HG02981 (cell line): ENCODE results near the gene TXNDC2.
"Not testable (repeated sequence)": the region's sequence is repeated elsewhere in the genome, so short reads cannot be mapped to it uniquely, and the experiment has no call there.

Source experiments
- ATAC-seq: cut with Tn5 transposase; IDR thresholded peaks from one replicate; pipeline ENCODE4 v1.9.1; 2021; ENCODE audit warnings: mild to moderate bottlenecking, moderate library complexity; ENCODE audit not compliant: unreplicated experiment

The TXNDC2 gene

DNA sequence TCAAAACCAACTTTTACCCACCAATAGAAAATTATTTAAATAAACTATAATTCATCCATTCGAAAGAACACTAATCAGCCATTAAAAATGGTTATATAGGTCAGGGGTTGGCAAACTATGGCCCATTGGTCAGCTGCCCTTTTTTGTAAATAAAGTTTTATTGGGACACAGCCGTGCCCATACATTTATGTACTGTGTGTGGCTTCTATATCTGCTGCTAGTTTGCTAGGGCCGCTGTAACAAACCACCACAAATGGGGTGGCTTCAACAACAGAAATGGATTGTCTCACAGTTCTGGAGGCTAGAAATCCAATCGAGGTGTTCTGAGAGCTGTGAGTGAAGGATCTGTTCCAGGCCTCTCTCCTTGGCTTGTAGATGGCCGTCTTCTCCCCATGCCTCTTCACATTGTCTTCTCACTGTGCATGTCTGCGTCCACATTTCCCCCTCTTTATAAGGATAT, 7.0 kb upstream of the TXNDC2 start:
- ATAC-seq = no peak

DNA sequence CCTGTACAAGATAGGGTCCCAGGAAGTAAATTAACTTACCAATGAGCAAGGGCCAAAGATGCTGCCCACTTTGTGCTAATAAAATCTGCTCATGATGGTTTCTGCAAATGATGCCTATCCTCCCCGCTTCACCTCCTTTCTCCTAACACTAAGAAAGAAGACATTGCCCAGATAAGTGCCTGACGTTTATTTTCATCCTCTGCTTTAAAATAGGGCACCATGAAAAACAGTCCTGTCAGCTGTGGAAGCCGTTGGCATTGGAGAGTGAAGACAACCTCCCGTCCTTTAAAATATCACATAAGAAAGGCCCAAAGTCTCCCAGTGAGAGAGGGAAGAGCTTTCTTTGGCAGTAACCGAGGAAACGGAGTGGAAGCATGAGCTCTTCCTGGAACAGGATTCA, 1.7 kb upstream of the TXNDC2 start:
- ATAC-seq = no peak

DNA sequence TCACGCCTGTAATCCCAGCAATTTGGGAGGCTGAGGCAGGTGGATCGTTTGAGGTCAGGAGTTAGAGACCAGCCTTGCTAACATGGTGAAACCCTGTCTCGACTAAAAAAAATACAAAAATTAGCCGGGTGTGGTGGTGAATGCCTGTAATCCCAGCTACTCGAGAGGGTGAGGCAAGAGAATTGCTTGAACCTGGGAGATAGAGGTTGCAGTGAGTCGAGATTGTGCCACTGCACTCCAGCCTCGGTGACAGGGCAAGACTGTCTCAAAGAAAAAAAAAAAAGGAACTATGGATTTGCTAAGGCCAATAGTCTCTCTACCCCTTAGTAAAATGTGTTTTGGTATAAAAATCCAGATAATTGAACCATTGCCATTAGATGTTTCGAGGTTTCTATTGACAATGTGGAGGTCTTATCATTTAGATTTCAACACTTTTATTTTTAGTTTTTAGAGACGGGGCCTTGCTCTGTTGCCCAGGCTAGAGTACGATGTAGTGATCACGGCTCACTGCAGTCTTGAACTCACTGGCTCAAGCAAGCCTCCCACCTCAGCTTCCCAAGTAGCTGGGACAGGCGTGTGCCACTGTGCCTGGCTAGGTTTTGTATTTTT, 1.1 kb upstream of the TXNDC2 start:
- no peak for ATAC-seq

DNA sequence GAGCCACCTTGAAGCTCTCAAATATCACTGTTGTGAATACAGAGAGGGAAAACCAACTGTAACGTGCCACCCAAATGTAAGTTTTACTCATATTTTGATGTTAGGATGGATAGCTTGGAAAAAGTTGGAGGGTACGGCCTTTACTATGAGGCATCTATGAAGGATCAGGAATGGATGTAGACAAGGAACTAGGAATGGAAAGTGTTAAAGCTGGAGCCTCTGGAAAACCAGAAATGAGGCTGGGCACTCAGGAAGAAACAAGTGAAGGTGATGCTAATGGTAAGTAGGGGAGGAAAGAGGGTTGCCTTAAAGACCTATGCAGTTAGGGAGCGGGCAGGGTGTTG, 204 bp downstream of the TXNDC2 start:
- ATAC-seq = no peak

DNA sequence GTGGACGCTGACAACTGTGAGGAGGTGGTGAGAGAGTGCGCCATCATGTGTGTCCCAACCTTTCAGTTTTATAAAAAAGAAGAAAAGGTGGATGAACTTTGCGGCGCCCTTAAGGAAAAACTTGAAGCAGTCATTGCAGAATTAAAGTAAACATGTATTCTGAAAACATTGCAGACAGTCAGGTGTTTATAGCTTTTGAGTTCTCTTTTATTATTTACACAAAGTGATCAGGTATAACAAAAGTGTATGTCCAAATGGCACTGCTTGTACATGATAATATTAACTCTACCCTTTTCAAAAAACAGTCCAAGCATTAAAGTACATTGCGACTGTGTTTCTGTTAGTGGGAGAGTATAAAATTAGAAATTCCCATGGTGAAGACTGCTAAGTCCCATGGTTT, 2.2 kb downstream of the TXNDC2 start:
- no peak for ATAC-seq

DNA sequence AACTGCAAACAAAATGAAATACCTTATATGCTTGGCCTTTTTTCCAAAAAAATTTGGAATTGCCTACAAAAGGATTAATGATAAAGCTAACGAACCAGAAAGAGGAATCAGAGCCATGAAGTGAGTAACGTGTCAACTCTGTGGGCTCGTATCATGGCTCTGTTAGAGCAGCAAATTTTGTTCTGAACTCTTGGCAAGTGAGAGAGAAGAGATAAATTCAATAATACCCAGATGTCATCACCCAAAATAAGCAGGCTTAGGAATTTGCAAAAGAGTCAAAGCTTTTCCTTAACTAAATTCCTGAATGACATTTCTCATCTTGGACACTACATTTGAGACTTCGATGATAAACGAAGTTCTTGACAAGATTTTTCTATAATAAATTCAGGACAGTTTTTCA, 4.4 kb downstream of the TXNDC2 start:
- no peak for ATAC-seq

DNA sequence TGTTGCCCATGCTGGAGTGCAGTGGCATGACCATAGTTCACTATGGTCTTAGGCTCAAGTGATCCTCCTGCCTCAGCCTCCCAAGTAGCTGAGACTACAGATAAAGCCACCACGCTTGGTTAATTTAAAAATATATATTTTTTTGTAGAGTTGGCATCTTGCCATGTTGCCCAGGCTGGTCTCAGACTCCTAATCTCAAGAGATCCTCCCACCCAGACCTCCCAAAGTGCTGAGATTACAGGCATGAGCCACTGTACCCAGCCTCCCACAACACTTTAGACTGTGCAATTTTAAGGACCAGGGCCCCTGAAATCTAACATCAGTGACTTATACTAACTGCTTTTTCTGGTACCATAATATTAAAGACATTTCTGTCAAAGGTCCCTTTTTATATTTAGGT, 5.2 kb downstream of the TXNDC2 start:
- no peak for ATAC-seq

DNA sequence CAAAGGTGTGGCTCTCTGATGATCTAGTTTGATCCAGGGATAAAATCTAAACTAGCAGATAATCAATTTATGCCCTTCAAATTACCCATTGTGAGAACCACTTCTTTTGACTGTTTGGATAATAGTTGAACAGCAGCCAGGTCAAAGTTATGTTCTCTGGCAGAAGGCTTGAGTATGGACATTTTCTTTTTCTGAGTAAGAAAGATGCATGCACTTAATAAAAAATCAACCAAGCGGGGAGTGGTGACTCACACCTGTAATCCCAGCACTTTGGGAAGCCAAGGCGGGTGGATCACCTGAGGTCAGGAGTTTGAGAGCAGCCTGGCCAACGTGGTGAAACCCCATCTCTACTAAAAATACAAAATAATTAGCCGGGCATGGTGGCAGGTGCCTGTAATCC, 5.7 kb downstream of the TXNDC2 start:
- ATAC-seq = not testable (repeated sequence)

DNA sequence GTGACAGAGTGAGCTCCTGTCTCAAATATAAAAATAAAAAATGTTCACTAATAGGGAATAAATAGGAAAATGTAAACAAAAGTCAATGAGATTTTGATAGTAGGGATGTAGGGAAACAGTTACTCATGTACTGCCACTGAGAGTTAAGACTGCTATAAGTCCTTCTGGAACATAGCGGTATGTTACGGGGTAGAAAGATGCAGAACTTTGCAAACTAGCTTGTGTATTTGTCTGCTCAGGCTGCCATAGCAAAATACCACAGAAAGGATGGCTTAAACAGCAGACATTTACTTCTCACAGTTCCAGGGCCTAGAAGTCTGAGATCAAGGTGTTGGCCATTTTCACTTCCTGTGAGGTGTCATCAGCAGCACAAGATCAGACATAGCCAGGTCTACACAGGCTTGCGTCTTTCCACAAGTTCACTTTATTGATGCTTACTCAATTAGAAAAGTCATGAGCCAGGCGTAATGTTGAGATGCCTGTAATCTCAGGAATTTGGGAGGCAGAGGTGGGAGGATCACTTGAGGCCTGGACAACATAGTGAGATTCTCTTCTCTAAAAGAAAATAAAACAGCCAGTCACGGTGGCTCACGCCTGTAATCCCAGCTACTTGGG, 8.8 kb downstream of the TXNDC2 start:
- no peak for ATAC-seq

DNA sequence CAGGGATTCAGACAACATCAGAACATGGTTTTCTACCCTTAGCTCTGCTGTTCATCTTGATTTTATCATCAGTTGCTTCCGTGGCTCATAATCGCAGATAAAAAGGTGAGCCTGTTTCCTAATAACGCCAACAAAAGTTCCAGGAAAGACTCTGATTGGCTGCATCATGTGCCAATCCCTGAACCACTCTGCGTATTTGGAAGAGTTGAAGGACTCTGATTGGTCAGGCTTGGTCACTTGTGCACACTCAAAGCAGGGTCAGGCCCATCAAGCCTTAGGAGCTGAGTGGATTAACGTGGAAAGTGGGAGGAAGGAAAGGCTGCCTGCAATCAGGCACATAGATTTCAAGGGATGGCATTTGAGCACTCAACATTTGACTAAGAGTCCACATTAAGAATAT, 11.4 kb downstream of the TXNDC2 start:
- no peak for ATAC-seq

DNA sequence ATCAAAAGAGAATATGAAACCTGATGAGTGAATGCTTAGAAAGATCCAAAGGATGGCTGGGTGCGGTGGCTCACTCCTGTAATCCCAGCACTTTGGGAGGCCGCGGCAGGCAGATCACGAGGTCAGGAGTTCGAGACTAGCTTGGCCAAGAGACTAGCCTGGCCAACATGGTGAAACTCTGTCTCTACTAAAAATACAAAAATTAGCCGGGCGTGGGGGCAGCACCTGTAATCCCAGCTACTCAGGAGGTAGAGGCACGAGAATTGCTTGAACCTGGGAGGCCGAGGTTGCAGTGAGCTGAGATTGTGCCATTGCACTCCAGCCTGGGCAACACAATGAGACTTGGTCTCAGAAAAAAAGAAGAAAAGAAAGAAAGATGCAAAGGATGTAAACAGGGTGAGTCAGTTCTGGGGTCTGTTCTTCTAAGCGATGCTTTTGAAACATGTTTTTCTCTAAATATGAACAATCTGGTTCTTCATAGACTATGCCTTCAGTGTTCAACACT, 12.1 kb downstream of the TXNDC2 start:
- not testable (repeated sequence) for ATAC-seq

DNA sequence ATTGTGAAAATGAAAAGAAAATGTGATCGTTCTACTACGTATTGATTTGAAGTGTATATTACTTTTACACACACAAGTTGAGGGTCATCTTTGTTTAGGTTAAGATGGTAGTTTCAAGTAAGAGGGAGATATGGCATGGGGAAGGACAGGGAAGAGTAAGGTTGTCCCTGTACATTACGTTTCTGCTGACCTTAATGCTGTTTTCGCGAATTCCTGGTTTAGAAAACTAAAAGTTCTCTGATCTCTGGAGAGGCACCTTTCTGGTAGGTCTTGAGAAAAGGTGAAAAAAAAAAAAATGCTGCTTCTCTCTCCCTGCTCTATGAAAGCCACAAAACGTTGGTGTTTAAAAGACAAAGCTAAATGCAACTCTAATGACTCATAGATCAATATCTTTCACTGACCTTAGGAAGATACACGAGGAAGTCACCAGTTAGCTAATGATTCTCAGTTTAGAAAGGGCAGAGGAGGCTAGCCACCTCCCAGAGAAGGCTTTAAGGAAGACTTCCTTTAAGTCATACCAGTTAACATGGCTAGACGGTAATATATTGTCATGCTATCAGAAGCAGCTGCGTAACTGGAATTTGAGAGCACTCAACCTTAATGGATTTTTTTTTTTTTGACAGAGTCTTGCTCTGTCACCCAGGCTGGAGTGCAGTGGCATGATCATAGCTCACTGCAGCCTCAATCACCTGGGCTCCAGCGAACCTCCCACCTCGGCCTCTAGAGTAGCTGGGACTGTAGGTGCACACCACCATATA, 13.2 kb downstream of the TXNDC2 start:
- no peak for ATAC-seq

DNA sequence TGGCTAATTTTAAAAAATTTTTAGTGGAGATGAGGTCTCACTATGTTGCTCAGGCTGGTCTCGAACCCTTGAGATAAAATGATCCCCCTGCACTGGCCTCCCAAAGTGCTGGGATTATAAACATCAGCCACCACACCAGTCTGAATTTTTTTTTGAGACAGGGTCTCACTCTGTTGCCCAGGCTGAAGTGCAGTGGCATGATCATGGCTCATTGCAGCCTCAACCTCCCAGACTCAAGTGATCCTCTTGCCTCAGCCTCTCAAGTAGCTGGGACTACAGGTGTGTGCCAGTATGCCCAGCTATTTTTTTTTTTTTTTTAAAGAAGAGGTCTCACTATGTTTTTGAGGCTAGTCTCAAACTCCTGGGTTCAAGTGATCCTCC, 13.8 kb downstream of the TXNDC2 start:
- ATAC-seq = not testable (repeated sequence)

DNA sequence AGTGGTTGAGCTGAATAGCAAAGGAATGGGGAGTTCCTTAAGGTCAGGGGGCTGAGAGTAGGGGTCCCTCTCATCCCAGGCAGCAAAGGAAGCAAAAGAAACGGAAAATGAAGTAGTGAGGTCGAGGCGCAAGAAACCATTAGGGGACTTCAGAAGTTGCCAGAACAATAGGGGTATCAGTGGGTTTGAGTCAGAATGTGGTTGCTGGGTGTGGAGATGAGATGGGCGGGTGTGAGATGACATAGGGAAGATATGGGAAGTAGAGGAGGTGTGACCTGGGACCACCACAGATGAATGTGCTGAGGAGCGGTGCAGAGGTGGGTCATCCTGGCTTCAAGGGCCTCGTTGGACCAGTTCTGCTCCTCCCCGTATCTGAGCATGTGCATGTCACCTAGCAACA, 14.9 kb downstream of the TXNDC2 start:
- no peak for ATAC-seq

DNA sequence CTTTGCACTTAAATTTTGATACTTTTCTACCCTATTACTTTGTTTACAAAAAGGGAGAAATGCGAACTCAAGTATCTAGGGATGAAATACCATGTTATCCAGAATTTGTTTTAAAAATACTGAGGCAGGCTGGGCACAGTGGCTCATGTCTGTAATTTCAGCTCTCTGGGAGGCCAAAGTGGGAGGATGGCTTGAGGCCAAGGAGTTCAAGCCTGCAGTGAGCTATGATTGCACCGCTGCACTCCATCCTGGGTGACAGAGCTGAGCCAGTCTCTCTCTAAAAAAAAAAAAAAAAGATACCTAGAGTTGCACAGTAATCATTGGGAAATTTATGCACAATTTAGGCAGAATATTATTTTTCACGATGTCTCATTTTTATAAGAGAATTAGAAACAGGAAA, 15.6 kb downstream of the TXNDC2 start:
- ATAC-seq = no peak

DNA sequence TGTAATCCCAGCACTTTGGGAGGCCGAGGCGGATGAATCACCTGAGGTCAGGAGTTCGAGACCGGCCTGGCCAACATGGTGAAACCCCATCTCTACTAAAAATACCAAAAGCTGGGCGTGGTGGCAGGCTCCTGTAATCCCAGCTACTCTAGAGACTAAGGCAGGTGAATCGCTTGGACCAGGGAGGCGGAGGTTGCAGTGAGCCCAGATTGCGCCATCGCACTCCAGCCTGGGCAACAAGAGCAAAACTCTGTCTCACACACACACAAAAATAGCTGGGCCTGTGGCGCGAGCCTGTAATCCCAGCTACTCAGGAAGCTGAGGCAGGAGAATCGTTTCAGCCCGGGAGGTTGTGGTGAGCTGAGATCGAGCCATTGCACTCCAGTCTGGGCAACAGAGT, 16.5 kb downstream of the TXNDC2 start:
- ATAC-seq = not testable (repeated sequence)

DNA sequence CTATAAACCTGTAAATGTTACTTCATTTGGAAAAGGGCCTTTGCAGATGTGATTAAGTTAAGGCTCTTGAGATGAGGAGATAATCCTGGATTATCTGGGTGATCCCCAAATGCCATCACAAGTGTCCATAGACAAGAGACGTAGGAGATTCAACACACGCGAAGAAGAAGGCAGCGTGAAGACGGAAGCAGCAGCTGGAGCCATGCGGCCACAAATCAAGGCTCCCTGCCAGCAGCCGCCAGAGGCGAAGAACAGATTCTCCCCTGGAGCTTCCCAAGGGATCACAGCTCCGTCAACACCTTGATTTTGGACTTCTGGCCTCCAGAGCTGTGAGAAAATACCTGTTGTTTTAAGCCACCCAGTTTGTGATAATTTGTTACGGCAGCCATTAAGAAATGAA, 17.1 kb downstream of the TXNDC2 start:
- ATAC-seq = no peak

DNA sequence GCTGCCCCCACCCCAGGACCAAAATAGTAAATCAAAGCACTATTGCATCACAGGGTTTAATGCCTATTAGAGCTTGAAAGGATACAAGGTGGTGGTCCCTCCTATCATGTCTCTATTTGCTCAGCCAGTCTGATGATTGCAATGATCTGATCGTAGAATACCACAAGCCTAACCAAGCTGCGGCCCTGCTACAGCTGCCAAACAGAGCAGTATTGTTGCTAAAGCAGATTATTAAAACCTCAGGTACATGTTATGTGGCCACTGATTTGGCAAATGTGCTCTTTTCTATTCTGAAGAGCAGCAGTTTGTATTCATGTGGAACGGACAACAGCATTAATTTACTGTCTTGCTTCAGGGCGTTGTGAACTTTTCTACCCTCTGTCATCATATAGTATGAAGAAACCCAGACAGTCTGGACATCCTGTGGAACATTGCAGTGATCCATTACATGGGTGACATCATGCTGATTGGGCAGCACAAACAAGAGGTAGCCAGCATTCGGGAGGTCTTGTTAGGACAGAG, 19.7 kb downstream of the TXNDC2 start:
- ATAC-seq = no peak

DNA sequence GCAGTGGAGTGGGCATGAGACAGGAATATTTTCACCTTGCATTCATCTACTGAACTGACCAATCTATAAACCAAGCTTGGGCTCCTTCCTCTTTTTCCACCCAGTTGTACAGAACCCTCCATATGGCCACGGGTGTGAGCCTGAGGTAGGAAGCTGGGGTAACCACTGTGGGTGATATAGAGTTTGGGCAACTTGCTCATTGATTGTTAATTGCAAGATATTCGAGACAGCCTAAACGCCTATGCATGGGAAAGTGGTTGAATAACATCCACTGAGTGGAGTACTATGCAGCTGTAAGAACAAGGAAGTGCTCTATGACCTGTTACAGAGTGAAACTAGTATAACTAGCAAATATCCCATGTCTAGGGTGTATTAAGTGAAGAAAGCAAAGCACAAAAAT, 20.7 kb downstream of the TXNDC2 start:
- no peak for ATAC-seq

DNA sequence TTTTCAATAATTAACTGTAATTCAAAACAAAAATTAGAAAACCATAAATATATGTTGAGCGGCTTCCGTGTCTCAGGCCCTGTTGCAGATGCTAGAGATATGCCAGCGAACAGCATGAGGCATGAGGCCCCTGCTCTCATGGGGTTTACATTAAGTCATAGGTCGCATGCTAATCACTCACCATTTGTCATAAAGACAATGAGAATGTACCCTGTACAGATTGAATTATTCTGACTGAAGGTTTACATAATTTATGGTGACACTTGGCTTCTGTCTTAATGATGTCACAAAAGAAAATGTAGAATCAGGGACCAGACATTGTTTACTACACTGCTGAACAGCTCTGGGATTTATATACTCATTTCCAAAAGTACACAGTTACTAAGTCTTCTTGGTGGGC, 22.1 kb downstream of the TXNDC2 start:
- ATAC-seq = no peak

DNA sequence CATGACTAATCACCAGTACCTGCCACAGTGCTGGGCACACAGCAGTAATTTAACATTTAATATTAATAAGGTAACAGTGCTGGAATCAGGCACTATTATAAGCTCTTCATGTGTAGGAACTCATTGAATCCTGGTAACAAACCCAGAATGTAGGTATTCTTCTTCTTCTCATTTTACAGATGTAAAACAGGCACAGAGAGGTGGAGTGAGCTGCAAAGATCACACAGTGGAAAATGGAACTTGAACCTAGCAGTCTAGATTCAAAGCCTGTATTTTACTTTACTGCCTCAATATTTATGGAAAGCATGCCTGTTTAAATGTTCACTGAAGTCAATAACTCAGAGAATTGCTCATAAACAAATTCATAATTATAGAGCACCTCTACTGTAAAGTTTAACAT, 24.3 kb downstream of the TXNDC2 start:
- ATAC-seq = no peak

DNA sequence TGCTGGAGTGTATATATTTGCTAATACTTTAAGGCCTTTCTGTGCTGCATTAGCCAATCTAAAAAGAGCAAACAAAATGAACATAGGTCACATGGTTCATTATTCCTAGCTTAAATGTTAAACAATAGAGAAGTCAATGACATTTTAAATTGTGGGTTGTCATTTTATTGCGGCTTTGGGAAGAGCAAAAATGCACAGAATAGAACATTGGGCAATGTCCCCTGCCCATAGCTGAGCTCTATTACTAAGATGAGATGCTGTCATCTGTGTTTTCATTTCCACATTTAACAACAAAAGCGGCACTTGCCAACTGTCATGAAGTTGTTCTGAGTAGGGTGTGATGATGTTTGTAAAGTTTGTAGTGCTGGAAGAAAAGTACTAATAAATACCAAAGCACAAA, 24.9 kb downstream of the TXNDC2 start:
- no peak for ATAC-seq
